ENCODE data around the gene PSMA5. TPM values are rescaled to one million over a fixed set of nuclear protein-coding genes. Genes with fewer than 3 reads are reported as not detected.

Gene PSMA5
- polyA plus RNA-seq, 1 donor (not counting 4 experiments of a cell fraction or from before 2014, with no cell fraction given), result 150 TPM

GRCh38 chr1:109383087-109383779 lies 43.0 kb downstream of the PSMA5 start:
- Histone ChIP-seq H3K9ac (ENCODE audit: control insufficient read depth, extremely low read depth, insufficient read depth, low read length) (no peak overlapping the region), H3K79me2 (ENCODE audit: control insufficient read depth, insufficient read depth, low read length) (no peaks in the 10 kb centered on the region), H3K9me3 (ENCODE audit: control insufficient read depth, low read depth, low read length) (no peaks in the 10 kb centered on the region), H3K27ac (ENCODE audit: control insufficient read depth, insufficient read depth, low read length) (no peak overlapping the region), H3K27me3 (ENCODE audit: control insufficient read depth, extremely low read depth, insufficient read depth, low read length) (no peaks in the 10 kb centered on the region), H3K4me2 (ENCODE audit: control insufficient read depth, extremely low read depth, insufficient read depth, low read depth, low read length) (no peak overlapping the region), H3K4me1 (ENCODE audit: control insufficient read depth, extremely low read depth, insufficient read depth, low read length) (no peaks in the 10 kb centered on the region), H3K4me3 (ENCODE audit: control insufficient read depth in 2 of 3, extremely low read depth in 1 of 3, insufficient read depth in 2 of 3, low read depth in 1 of 3, low read length in 3 of 3) (no peak overlapping the region), H4K20me1 (ENCODE audit: control insufficient read depth, extremely low read depth, insufficient read depth, low read length) (no peaks in the 10 kb centered on the region), H2AFZ (ENCODE audit: control insufficient read depth, low read length) (no peak overlapping the region), H3K9me1 (ENCODE audit: control insufficient read depth, extremely low read depth, insufficient read depth, low read length) (no peaks in the 10 kb centered on the region), H3K36me3 (ENCODE audit: control insufficient read depth in 2 of 2, extremely low read depth in 1 of 2, insufficient read depth in 2 of 2, low read length in 2 of 2) (no peaks in the 10 kb centered on the region)
- TF ChIP-seq, protein P1, sequence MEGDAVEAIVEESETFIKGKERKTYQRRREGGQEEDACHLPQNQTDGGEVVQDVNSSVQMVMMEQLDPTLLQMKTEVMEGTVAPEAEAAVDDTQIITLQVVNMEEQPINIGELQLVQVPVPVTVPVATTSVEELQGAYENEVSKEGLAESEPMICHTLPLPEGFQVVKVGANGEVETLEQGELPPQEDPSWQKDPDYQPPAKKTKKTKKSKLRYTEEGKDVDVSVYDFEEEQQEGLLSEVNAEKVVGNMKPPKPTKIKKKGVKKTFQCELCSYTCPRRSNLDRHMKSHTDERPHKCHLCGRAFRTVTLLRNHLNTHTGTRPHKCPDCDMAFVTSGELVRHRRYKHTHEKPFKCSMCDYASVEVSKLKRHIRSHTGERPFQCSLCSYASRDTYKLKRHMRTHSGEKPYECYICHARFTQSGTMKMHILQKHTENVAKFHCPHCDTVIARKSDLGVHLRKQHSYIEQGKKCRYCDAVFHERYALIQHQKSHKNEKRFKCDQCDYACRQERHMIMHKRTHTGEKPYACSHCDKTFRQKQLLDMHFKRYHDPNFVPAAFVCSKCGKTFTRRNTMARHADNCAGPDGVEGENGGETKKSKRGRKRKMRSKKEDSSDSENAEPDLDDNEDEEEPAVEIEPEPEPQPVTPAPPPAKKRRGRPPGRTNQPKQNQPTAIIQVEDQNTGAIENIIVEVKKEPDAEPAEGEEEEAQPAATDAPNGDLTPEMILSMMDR (optimal IDR thresholded peaks at IDR 0.05 in 1 of 3, IDR thresholded peaks at IDR 0.05 in 1 of 3, conservative IDR thresholded peaks at IDR 0.05 in 1 of 3; ENCODE audit: extremely low read depth in 1 of 3, insufficient read depth in 2 of 3, low read length in 3 of 3), result no peak
- TF ChIP-seq EZH2 (IDR thresholded peaks at IDR 0.05; ENCODE audit: low read length), result no peak
- FAIRE-seq (no peak), DNase-seq (ENCODE audit: low read depth, low spot score) (no peak)
- dilution Hi-C loops (cut with MboI; ENCODE audit: extremely low pct_ligation_motif_present, low sequenced_read_pairs), result no loop called here

DNA sequence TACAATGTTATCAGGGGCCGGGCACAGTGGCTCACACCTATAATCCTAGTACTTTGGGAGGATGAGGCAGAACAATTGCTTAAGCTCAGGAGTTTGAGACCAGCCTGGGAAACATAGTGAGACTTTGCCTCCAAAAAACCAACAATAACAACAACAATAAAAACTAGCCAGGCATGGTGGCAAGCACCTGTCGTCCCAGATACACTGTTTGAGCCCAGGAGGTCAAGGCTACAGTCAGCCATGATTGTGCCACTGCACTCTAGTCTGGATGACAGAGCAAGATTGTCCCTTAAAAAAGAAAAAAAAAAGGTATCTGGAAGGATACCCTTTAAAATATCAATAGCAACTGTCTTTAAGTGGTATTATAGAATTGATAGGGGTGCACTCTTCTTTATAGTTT lies 44.7 kb downstream of the PSMA5 start:
- Histone ChIP-seq H3K9ac (ENCODE audit: control insufficient read depth, extremely low read depth, insufficient read depth, low read length) (no peak overlapping the region), H3K27ac (ENCODE audit: control insufficient read depth, insufficient read depth, low read length) (no peak overlapping the region), H3K79me2 (ENCODE audit: control insufficient read depth, insufficient read depth, low read length) (no peaks in the 10 kb centered on the region), H3K36me3 (ENCODE audit: control insufficient read depth in 2 of 2, extremely low read depth in 1 of 2, insufficient read depth in 2 of 2, low read length in 2 of 2) (no peaks in the 10 kb centered on the region), H2AFZ (ENCODE audit: control insufficient read depth, low read length) (no peak overlapping the region), H3K9me3 (ENCODE audit: control insufficient read depth, low read depth, low read length) (no peaks in the 10 kb centered on the region), H4K20me1 (ENCODE audit: control insufficient read depth, extremely low read depth, insufficient read depth, low read length) (no peaks in the 10 kb centered on the region), H3K9me1 (ENCODE audit: control insufficient read depth, extremely low read depth, insufficient read depth, low read length) (no peaks in the 10 kb centered on the region), H3K4me2 (ENCODE audit: control insufficient read depth, extremely low read depth, insufficient read depth, low read depth, low read length) (no peak overlapping the region), H3K27me3 (ENCODE audit: control insufficient read depth, extremely low read depth, insufficient read depth, low read length) (no peaks in the 10 kb centered on the region), H3K4me1 (ENCODE audit: control insufficient read depth, extremely low read depth, insufficient read depth, low read length) (no peaks in the 10 kb centered on the region), H3K4me3 (ENCODE audit: control insufficient read depth in 2 of 3, extremely low read depth in 1 of 3, insufficient read depth in 2 of 3, low read depth in 1 of 3, low read length in 3 of 3) (no peak overlapping the region)
- TF ChIP-seq, protein P1 (optimal IDR thresholded peaks at IDR 0.05 in 1 of 3, IDR thresholded peaks at IDR 0.05 in 1 of 3, conservative IDR thresholded peaks at IDR 0.05 in 1 of 3; ENCODE audit: extremely low read depth in 1 of 3, insufficient read depth in 2 of 3, low read length in 3 of 3), result no peak
- TF ChIP-seq EZH2 (IDR thresholded peaks at IDR 0.05; ENCODE audit: low read length), result no peak
- no peak for DNase-seq (ENCODE audit: low read depth, low spot score)
- dilution Hi-C loops (cut with MboI; ENCODE audit: extremely low pct_ligation_motif_present, low sequenced_read_pairs), result no loop called here
- FAIRE-seq, result no peak
